ENCODE measurements around the gene NADK. TPM values are rescaled to one million over a fixed set of nuclear protein-coding genes. Genes with fewer than 3 reads are reported as not detected.
A peak's percentile ranks its signal among the peaks of the same experiment; 100 is the strongest.

The NADK gene
- total and polyA plus RNA-seq, 2 donors from 2014 or later: 37.9 to 76.3 TPM

DNA sequence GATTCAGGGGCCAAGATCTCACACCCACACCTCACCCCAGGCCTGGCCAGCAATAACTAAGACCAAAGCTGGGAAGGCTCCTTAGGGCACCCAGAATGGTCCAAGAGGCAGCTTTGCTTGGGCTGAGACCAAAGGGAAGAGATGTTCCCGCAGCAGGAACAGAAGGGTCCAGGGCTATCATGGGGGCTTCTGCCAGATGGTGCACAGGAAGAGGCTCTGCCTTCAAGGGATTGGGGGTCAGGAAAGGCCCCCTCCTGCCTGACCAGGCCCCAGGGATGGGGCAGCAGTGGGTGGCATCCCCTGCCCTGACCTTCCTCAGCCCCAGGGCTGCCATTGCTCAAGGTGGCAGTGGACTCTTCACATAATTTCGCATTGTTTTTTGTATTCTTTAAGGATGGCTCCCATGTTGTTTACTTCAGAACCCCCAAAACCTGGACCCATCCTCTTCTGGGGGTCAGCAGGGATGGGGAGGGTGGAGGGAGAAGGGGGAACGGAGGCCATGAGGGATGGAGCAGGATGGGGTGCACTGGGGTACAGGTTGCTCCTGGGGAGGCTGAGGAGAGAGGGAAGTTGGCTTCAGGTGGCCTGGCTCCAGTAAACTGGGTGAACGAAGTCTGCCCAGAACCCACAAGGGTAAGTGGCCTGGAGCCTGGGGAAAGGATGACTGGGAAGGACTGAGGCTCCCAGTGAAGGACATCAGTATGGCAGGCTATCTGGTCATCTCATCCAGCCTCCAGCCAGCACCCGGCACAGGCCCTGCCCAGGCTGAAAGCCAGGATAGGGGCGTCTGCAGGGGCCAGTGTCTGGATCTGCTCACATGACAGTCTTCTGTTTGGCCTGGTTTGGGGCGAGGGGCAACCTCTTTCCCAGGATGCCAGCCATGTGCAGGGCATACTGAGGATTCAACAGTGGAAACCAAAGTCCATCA lies 2.6 kb upstream of the NADK start:
- DNase-seq (peak in 1 of 5 donors; percentile 61), FAIRE-seq (no peak)
- H3K4me3 ChIP-seq (ENCODE audit: low read length in 3 of 3): no peak overlapping the region
- no peaks in the 10 kb centered on the region for H3K9me3 ChIP-seq (ENCODE audit: control insufficient read depth in 2 of 3, insufficient read depth in 1 of 3, low read length in 3 of 3)
- peaks cover 0 to 34% (median 12%) of the 10 kb centered on the region in 3 donors for H3K4me1 ChIP-seq (ENCODE audit: control insufficient read depth in 2 of 3, insufficient read depth in 2 of 3, low read depth in 1 of 3, low read length in 3 of 3)
- TF ChIP-seq, protein P1, sequence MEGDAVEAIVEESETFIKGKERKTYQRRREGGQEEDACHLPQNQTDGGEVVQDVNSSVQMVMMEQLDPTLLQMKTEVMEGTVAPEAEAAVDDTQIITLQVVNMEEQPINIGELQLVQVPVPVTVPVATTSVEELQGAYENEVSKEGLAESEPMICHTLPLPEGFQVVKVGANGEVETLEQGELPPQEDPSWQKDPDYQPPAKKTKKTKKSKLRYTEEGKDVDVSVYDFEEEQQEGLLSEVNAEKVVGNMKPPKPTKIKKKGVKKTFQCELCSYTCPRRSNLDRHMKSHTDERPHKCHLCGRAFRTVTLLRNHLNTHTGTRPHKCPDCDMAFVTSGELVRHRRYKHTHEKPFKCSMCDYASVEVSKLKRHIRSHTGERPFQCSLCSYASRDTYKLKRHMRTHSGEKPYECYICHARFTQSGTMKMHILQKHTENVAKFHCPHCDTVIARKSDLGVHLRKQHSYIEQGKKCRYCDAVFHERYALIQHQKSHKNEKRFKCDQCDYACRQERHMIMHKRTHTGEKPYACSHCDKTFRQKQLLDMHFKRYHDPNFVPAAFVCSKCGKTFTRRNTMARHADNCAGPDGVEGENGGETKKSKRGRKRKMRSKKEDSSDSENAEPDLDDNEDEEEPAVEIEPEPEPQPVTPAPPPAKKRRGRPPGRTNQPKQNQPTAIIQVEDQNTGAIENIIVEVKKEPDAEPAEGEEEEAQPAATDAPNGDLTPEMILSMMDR (IDR thresholded peaks at IDR 0.05; ENCODE audit: borderline replicate concordance, extremely low read depth, insufficient read depth): no peak
- intact Hi-C loops (cut with DNase I): no loop called here
- peak overlapping the region in 1 of 2 donors; percentile 71 for H3K27ac ChIP-seq (ENCODE audit: low read depth in 2 of 2, low read length in 2 of 2)
- H3K27me3 ChIP-seq (ENCODE audit: control insufficient read depth, insufficient read depth, low read length): no peaks in the 10 kb centered on the region
- H3K36me3 ChIP-seq (ENCODE audit: control insufficient read depth in 2 of 3, insufficient read depth in 3 of 3, low read length in 3 of 3): peaks cover 0 to 7% (median 4%) of the 10 kb centered on the region in 3 donors
- no peak overlapping the region for H3K9ac ChIP-seq (ENCODE audit: low read length in 3 of 3)

DNA sequence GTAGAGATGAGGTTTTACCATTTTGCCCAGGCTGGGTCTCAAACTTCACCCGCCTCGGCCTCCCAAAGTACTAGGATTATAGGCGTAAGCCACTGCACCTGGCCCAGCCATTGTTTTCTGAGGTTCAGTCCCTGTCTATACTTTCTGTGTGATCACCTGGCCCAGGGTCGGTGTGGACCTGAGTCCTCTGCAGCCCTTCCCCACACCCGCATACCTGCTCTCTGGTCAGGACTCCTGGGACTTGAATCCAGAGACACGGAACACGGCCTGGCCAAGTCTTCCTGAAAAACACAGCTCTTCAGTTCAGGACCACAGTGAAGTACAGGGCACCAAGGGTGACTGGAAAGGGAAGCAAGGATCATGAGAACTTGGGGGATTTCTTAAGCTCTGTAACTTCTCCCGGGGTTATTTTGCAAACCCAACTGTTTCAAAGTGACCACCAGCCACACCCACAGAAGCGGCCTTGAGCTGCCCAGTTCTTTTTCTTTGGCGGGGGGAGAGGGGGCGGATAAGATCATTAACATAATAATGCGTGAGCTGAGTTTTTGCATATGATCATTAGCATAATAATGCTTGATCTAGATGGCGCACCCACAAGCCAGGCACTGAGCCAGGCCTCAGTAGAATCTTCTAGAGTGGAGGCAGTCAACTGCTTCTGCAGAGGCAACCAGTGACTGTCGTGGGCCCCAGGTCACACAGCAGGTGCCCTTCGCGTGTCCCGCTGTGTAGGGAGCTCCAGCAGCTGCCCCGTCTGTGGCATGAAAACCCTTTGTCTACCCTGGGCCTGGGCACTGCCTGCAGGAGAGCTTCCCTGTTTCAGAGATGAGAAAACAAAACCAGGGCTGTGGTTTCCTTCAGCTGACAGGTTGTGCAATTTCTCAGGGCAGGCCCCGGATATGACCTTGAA lies 1.7 kb upstream of the NADK start:
- intact Hi-C loops (cut with DNase I): no loop called here
- peaks cover 0 to 4% (median 3%) of the 10 kb centered on the region in 3 donors for H3K36me3 ChIP-seq (ENCODE audit: control insufficient read depth in 2 of 3, insufficient read depth in 3 of 3, low read length in 3 of 3)
- FAIRE-seq: no peak
- H3K4me3 ChIP-seq (ENCODE audit: low read length in 3 of 3): no peak overlapping the region
- TF ChIP-seq, protein P1 (IDR thresholded peaks at IDR 0.05; ENCODE audit: borderline replicate concordance, extremely low read depth, insufficient read depth): no peak
- peaks cover 0 to 40% (median 15%) of the 10 kb centered on the region in 3 donors for H3K4me1 ChIP-seq (ENCODE audit: control insufficient read depth in 2 of 3, insufficient read depth in 2 of 3, low read depth in 1 of 3, low read length in 3 of 3)
- no peak overlapping the region for H3K9ac ChIP-seq (ENCODE audit: low read length in 3 of 3)
- peak overlapping the region in 1 of 2 donors; percentile 73 for H3K27ac ChIP-seq (ENCODE audit: low read depth in 2 of 2, low read length in 2 of 2)
- peak in 1 of 5 donors; percentile 78 for DNase-seq
- H3K27me3 ChIP-seq (ENCODE audit: control insufficient read depth, insufficient read depth, low read length): no peaks in the 10 kb centered on the region
- no peaks in the 10 kb centered on the region for H3K9me3 ChIP-seq (ENCODE audit: control insufficient read depth in 2 of 3, insufficient read depth in 1 of 3, low read length in 3 of 3)

DNA sequence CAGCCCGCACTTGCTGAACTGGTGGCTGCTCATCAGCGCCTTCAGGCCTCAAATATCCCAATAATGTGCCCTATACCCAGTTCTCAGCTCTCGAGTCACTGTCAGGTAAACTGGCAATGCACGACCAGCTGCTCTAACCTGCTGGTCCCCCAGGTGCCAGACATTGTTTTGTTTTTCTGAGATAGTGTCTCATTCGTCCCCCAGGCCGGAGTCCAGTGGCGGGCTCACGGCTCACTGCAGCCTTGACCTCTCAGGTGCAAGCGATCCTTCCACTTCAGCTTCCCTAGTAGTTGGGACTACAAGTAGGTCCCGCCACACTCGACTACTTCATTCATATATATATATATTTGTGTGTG lies 1.0 kb upstream of the NADK start:
- Histone ChIP-seq H3K9me3 (ENCODE audit: control insufficient read depth in 2 of 3, insufficient read depth in 1 of 3, low read length in 3 of 3) (no peaks in the 10 kb centered on the region), H3K36me3 (ENCODE audit: control insufficient read depth in 2 of 3, insufficient read depth in 3 of 3, low read length in 3 of 3) (no peaks in the 10 kb centered on the region), H3K27ac (ENCODE audit: low read depth in 2 of 2, low read length in 2 of 2) (peak overlapping the region; percentile 75 to 89), H3K4me3 (ENCODE audit: low read length in 3 of 3) (peak overlapping the region in 2 of 3 donors; percentile 46 to 55), H3K4me1 (ENCODE audit: control insufficient read depth in 2 of 3, insufficient read depth in 2 of 3, low read depth in 1 of 3, low read length in 3 of 3) (peaks cover 0 to 40% (median 15%) of the 10 kb centered on the region in 3 donors), H3K9ac (ENCODE audit: low read length in 3 of 3) (peak overlapping the region in 1 of 3 donors; percentile 61), H3K27me3 (ENCODE audit: control insufficient read depth, insufficient read depth, low read length) (no peaks in the 10 kb centered on the region)
- intact Hi-C loops (cut with DNase I): no loop called here
- FAIRE-seq (no peak), DNase-seq (peak in 1 of 5 donors; percentile 61)
- TF ChIP-seq, protein P1 (IDR thresholded peaks at IDR 0.05; ENCODE audit: borderline replicate concordance, extremely low read depth, insufficient read depth): no peak
